HG03045 (cell line): Measurements from ENCODE around the gene MARS1.

Source experiments
- ATAC-seq: cut with Tn5 transposase; IDR thresholded peaks from one replicate; pipeline ENCODE4 v1.9.1; 2021; ENCODE audit warnings: mild to moderate bottlenecking, moderate library complexity; ENCODE audit not compliant: unreplicated experiment

Gene MARS1

GRCh38 chr12:57456737-57457490 is 31.0 kb upstream of the MARS1 start:
- no peak for ATAC-seq

GRCh38 chr12:57458665-57459054 is 29.2 kb upstream of the MARS1 start:
- ATAC-seq: no peak

- ATAC-seq: peak; percentile 50
These were observed 28.7 kb upstream of the MARS1 start for GRCh38 chr12:57459055-57459749.

- no peak for ATAC-seq
These were observed 28.0 kb upstream of the MARS1 start, which contains the start of gene GLI1 for GRCh38 chr12:57459750-57460467. GLI1 (plus strand) TSS chr12:57459785; CDS start chr12:57463692, 3,907 bp downstream.

- ATAC-seq: no peak
These were observed 27.4 kb upstream of the MARS1 start for GRCh38 chr12:57460468-57460784.

- no peak for ATAC-seq
These were observed 27.0 kb upstream of the MARS1 start for GRCh38 chr12:57460841-57461275.

GRCh38 chr12:57461276-57461916 is 26.5 kb upstream of the MARS1 start:
- ATAC-seq: no peak

GRCh38 chr12:57461917-57462250 is 26.0 kb upstream of the MARS1 start:
- ATAC-seq: no peak

GRCh38 chr12:57462251-57462911 is 25.5 kb upstream of the MARS1 start:
- peak; percentile 68 for ATAC-seq

GRCh38 chr12:57462912-57463253 is 25.0 kb upstream of the MARS1 start:
- ATAC-seq: no peak

GRCh38 chr12:57464569-57464968 is 23.3 kb upstream of the MARS1 start:
- ATAC-seq: no peak

GRCh38 chr12:57465030-57465746 is 22.7 kb upstream of the MARS1 start:
- no peak for ATAC-seq

- ATAC-seq: no peak
These were observed 21.9 kb upstream of the MARS1 start for GRCh38 chr12:57465747-57466505.

GRCh38 chr12:57467212-57467874 is 20.5 kb upstream of the MARS1 start:
- ATAC-seq: no peak

- no peak for ATAC-seq
These were observed 20.0 kb upstream of the MARS1 start for GRCh38 chr12:57467915-57468314.

- no peak for ATAC-seq
These were observed 18.3 kb upstream of the MARS1 start for GRCh38 chr12:57469296-57470164.

GRCh38 chr12:57470286-57470969 is 17.4 kb upstream of the MARS1 start:
- ATAC-seq: no peak
